NOMO-1 treated with dmso at 0.1 percent for 144 hours (cell line): Measurements from ENCODE around the gene KIF1B.
A peak's percentile ranks its signal among the peaks of the same experiment; 100 is the strongest.
"Not testable (repeated sequence)": the region's sequence is repeated elsewhere in the genome, so short reads cannot be mapped to it uniquely, and the experiment has no call there.

Experiments
- DNase-seq: peaks from one replicate; lab custom pipeline; 2025; ENCODE audit not compliant: unreplicated experiment; lab: John Stamatoyannopoulos, UW

KIF1B gene

GRCh38 chr1:10419351-10419750 lies 209.0 kb downstream of the KIF1B start:
- DNase-seq: no peak

DNA sequence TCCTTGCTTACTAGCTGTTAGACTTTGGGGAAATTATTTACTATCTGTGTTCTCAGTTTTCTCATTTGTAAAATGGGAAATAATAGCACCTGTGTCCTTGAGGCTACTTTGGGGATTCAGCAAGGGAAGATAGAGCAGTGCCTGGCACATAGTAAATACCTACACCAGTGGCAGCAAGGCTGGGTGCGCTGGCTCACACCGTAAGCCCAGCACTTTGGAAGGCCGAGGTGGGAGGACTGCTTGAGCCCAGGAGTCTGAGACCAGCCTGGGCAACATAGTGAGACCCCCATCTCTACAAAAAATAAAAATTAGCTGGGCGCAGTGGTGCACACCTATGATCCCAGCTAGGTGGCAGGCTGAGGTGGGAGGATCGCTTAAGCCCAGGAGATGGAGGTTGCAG lies 211.3 kb downstream of the KIF1B start:
- no peak for DNase-seq

GRCh38 chr1:10424034-10424433 lies 213.7 kb downstream of the KIF1B start:
- DNase-seq: no peak

- DNase-seq: no peak
Observed at GRCh38 chr1:10424651-10425050, 214.3 kb downstream of the KIF1B start.

DNA sequence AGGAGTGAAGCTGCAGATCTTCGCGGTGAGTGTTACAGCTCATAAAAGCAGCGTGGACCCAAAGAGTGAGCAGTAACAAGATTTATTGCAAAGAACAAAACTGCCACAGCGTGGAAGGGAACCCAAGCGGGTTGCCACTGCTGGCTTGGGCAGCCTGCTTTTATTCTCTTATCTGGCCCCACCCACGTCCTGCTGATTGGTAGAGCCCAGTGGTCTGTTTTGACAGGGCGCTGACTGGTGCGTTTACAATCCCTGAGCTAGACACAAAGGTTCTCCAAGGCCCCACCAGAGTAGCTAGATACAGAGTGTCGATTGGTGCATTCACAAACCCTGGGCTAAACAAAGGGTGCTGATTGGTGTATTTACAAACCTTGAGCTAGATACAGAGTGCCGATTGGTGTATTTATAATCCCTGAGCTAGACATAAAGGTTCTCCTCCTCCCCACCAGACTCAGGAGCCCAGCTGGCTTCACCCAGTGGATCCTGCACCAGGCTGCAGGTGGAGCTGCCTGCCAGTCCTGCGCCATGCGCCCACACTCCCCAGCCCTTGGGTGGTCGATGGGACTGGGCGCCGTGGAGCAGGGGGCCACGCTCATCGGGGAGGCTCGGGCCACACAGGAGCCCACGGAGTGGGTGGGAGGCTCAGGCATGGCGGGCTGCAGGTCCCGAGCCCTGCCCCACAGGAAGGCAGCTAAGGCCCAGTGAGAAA lies 215.6 kb downstream of the KIF1B start:
- not testable (repeated sequence) for DNase-seq

DNA sequence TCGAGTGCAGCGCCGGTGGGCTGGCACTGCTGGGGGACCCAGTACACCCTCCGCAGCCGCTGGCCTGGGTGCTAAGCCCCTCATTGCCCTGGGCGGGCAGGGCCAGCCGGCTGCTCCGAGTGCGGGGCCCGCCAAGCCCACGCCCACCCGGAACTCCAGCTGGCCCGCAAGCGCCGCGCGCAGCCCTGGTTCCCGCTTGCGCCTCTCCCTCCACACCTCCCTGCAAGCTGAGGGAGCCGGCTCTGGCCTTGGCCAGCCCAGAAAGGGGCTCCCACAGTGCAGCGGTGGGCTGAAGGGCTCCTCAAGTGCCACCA lies 216.1 kb downstream of the KIF1B start:
- DNase-seq: not testable (repeated sequence)

DNA sequence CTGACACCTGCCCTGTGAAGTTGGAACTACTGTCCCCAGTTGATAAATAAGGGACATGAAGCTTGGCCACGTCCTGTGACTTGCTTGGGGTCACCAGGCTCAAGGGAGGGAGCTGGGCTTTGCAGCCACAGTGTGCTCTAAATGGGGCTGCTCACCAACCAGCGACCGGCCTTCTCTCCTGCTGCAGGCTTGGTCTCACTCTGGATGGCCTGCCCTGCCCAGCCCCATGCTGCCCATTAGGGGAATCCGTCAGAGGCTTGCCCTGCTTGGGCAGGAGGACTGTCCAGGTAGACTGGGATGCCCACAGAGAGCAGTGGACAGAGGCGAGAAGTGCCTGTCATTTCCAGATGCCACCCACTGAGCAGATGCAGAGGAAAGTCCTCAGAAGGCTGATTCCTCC lies 218.6 kb downstream of the KIF1B start:
- DNase-seq: no peak

DNA sequence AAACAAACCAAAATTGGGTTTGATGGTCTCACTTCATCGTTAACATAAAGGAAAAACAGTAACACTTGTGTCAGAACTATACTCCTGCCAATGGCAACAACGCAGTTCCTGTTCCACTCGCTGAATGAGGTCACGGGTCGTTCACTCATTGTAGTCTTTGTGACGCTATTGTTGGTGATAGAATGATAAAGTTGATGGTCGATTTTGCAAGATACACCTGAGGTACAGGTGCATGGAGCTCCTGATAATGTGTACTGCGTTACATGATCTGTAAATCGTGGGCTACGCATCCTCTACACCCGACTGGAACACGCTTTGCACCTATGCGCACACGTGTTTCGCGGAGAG lies 219.5 kb downstream of the KIF1B start:
- no peak for DNase-seq

- DNase-seq: peak; percentile 79
Observed at GRCh38 chr1:10430216-10431069, 220.1 kb downstream of the KIF1B start, which contains the start of gene CENPS. Gene CENPS, plus strand, starts transcription at chr1:10430433. Its CDS starts 85 bp downstream, at chr1:10430518.
